HEK293 (cell line): ENCODE measurements around the gene ADAMTS10.

Experiments
- CTCF ChIA-PET: fragments of 350-600 bp; formaldehyde crosslinking; extraction: SDS; loops from one replicate; lab custom pipeline; 2021; ENCODE audit warnings: antibody characterized with exemption; lab: Yijun Ruan, JAX
- POLR2A ChIA-PET: fragments of 300-600 bp; formaldehyde crosslinking; extraction: SDS; loops from one replicate; lab custom pipeline; 2020; ENCODE audit warnings: antibody characterized with exemption, inconsistent platforms; lab: Yijun Ruan, JAX
- H3K27ac ChIP-seq: fragments of 200-500 bp; sonication (Bioruptor generic); 2 replicates; pipeline ENCODE4 v1.5.1; 2014; ENCODE audit warnings: low read depth, low read length, control low read depth, inconsistent platforms; ENCODE audit errors: extremely low read depth
- H3K36me3 ChIP-seq, 2 experiments: fragments of 200-500 bp in 1 of 2; sonication (Bioruptor generic) in 1 of 2; 1 replicate in 1 of 2; 2 replicates in 1 of 2; pipeline ENCODE4 v1.5.1; 2014 to 2017; ENCODE audit warnings: inconsistent platforms in 2 of 2, low read length in 2 of 2; ENCODE audit not compliant: control insufficient read depth in 2 of 2, insufficient read depth in 1 of 2
- H3K4me1 ChIP-seq: fragments of 200-500 bp; sonication (Bioruptor generic); 2 replicates; pipeline ENCODE4 v1.5.1; 2014; ENCODE audit warnings: mild to moderate bottlenecking, low read length, inconsistent platforms; ENCODE audit not compliant: control insufficient read depth, insufficient read depth
- H3K4me3 ChIP-seq: 2 replicates; pipeline ENCODE4 v1.5.1; 2011; ENCODE audit warnings: low read depth, mild to moderate bottlenecking, control low read depth, low read length, moderate library complexity
- H3K9me3 ChIP-seq: fragments of 200-500 bp; sonication (Bioruptor generic); 2 replicates; pipeline ENCODE4 v1.5.1; 2014; ENCODE audit warnings: low read depth, low read length, inconsistent platforms; ENCODE audit not compliant: control insufficient read depth, insufficient read depth
- GFI1B ChIP-seq: fragments of 450-650 bp; formaldehyde crosslinking; IDR thresholded peaks from 2 replicates; pipeline ENCODE4 v1.5.1; 2016; ENCODE audit warnings: missing biosample characterization, missing genetic modification characterization
- HOXD13 ChIP-seq: sonication (generic); formaldehyde crosslinking; IDR thresholded peaks from 2 replicates; pipeline ENCODE4 v1.8.0; 2022; ENCODE audit warnings: missing genetic modification reagents, borderline replicate concordance
- SCRT2 ChIP-seq: fragments of 450-650 bp; formaldehyde crosslinking; IDR thresholded peaks from 2 replicates; pipeline ENCODE4 v1.5.1; 2016; ENCODE audit warnings: missing biosample characterization, missing genetic modification characterization
- SP3 ChIP-seq: fragments of 450-650 bp; formaldehyde crosslinking; IDR thresholded peaks from 2 replicates; pipeline ENCODE4 v1.5.1; 2016; ENCODE audit warnings: missing biosample characterization, missing genetic modification characterization
- ZNF169 ChIP-seq: fragments of 450-650 bp; formaldehyde crosslinking; IDR thresholded peaks from 2 replicates; pipeline ENCODE4 v1.5.1; 2016; ENCODE audit warnings: missing biosample characterization, missing genetic modification characterization
- ZNF266 ChIP-seq: fragments of 450-650 bp; formaldehyde crosslinking; IDR thresholded peaks from 2 replicates; pipeline ENCODE4 v1.5.1; 2016; ENCODE audit warnings: missing biosample characterization, missing genetic modification characterization, low read depth
- ZNF426 ChIP-seq: fragments of 450-650 bp; formaldehyde crosslinking; IDR thresholded peaks from 2 replicates; pipeline ENCODE4 v1.5.1; 2017; ENCODE audit warnings: missing biosample characterization, missing genetic modification characterization, mild to moderate bottlenecking, inconsistent platforms, moderate library complexity
- ZNF530 ChIP-seq: fragments of 450-650 bp; formaldehyde crosslinking; IDR thresholded peaks from 2 replicates; pipeline ENCODE4 v1.5.1; 2016; ENCODE audit warnings: low read depth, missing biosample characterization, missing genetic modification characterization
- ZNF549 ChIP-seq: fragments of 450-650 bp; IDR thresholded peaks from 2 replicates; pipeline ENCODE4 v1.5.1; 2018; ENCODE audit warnings: missing biosample characterization, missing genetic modification characterization, mild to moderate bottlenecking, inconsistent platforms, moderate library complexity
- ZSCAN18 ChIP-seq: fragments of 450-650 bp; formaldehyde crosslinking; IDR thresholded peaks from 2 replicates; pipeline ENCODE4 v1.5.1; 2016; ENCODE audit warnings: missing biosample characterization, missing genetic modification characterization
- TF ChIP-seq, protein P1 (sequence below): fragments of 450-650 bp; formaldehyde crosslinking; IDR thresholded peaks from 2 replicates; pipeline ENCODE4; 2016; ENCODE audit warnings: missing biosample characterization, missing genetic modification characterization
- TF ChIP-seq, protein P2 (sequence below): fragments of 450-650 bp; formaldehyde crosslinking; IDR thresholded peaks from 2 replicates; pipeline ENCODE4 v1.5.1; 2016; ENCODE audit warnings: missing biosample characterization, missing genetic modification characterization
- TF ChIP-seq, protein P3 (sequence below): fragments of 450-650 bp; formaldehyde crosslinking; IDR thresholded peaks from 2 replicates; pipeline ENCODE4 v1.5.1; 2016; ENCODE audit warnings: missing biosample characterization, missing genetic modification characterization
- TF ChIP-seq, protein P4 (sequence below): fragments of 450-650 bp; formaldehyde crosslinking; IDR thresholded peaks from 2 replicates; pipeline ENCODE4 v1.5.1; 2016; ENCODE audit warnings: missing biosample characterization, missing genetic modification characterization
- TF ChIP-seq, protein P5 (sequence below): fragments of 450-650 bp; formaldehyde crosslinking; IDR thresholded peaks from 2 replicates; pipeline ENCODE4 v1.5.1; 2017; ENCODE audit warnings: missing biosample characterization, missing genetic modification characterization

Gene ADAMTS10

DNA sequence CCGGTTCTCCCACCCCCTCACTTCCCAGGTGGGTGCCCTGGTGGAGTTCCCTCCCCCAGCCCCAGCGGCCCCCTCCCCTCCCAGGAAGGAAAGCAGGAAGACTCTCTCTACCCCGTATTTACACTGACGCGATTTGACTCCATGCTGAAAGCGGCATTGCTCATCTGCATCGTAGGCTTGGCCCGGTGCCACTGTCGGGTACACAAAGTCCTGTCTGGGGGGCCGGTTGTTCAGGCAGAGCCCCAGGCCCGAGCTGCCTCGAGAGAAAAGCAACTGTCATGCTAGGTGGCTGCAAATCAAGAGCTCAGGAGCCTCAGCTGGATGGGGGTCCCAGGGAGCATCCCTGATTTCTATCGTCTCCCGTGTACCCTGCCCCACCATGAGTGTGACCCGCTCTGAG lies 14.9 kb downstream of the ADAMTS10 start (continued):
- TF ChIP-seq, protein P1, sequence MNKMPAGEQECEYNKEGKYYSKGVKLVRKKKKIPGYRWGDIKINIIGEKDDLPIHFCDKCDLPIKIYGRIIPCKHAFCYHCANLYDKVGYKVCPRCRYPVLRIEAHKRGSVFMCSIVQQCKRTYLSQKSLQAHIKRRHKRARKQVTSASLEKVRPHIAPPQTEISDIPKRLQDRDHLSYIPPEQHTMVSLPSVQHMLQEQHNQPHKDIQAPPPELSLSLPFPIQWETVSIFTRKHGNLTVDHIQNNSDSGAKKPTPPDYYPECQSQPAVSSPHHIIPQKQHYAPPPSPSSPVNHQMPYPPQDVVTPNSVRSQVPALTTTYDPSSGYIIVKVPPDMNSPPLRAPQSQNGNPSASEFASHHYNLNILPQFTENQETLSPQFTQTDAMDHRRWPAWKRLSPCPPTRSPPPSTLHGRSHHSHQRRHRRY (tag by site-specific recombination): no peak
- no peak for TF ChIP-seq ZNF530
- no peak for TF ChIP-seq ZNF266 (tag by site-specific recombination)

GRCh38 chr19:8593931-8594330 lies 16.6 kb downstream of the ADAMTS10 start:
- Histone ChIP-seq H3K4me1 (no peaks in the 10 kb centered on the region), H3K36me3 (no peaks in the 10 kb centered on the region), H3K4me3 (no peak overlapping the region)
- TF ChIP-seq ZNF169 (no peak), GFI1B (tag by site-specific recombination) (no peak), ZNF426 (tag by site-specific recombination) (no peak)
- TF ChIP-seq, protein P2, sequence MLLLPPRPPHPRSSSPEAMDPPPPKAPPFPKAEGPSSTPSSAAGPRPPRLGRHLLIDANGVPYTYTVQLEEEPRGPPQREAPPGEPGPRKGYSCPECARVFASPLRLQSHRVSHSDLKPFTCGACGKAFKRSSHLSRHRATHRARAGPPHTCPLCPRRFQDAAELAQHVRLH (tag by site-specific recombination): 0 out of 2 replicates have a peak, but pooled peaks have one; percentile 21
- TF ChIP-seq, all 188 proteins: peak for 1
- Histone ChIP-seq H3K27ac (no peak overlapping the region), H3K9me3 (no peaks in the 10 kb centered on the region)
- ChIA-PET CTCF (interaction anchor here (0.8 to 4.2 kb wide), 7 partner anchors 9 to 48 kb away, joined by 3 to 49 read pairs (median 6); no protein-coding TSS in a partner anchor), POLR2A (no interaction called here)

DNA sequence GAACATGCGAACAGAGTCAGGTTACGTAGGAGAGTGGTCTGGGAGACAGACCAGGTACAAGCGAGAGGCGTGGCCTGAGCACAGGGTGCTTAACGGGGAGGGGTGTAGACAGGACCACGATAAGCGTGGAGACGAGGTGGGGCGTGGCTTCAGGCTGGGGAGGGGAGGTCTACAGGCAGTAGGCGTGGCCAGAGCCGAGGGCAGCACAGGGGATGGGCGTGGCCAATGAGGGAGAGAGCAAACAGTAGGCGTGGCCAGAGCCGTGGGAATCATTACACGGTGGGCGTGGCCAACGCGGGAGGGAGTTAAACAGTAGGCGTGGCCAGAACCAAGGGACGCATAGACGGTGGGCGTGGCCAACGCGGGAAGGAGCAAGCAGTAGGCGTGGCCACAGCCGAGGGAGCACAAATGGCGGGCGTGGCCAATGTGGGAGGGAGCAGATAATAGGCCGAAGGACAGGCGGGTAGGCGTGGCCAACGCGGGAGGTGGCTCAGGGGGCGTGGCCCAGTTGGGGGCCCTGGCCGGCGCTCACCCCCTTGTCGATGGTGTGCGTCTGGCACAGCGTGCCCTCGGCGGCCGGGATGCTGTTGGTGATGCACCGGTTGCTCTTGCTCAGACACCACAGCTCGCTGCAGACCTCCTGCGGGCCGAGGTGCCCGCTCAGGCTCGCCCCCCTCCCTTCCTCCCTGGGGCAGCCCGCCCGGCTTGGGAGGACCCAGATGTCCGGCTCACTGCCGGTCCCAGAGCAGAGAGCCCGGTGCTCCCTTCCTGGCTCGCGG lies 18.1 kb downstream of the ADAMTS10 start:
- Histone ChIP-seq H3K4me3 (peak overlapping the region; percentile 13; the same call in 1 of the 2 replicates), H3K36me3 (no peaks in the 10 kb centered on the region), H3K4me1 (no peaks in the 10 kb centered on the region), H3K27ac (no peak overlapping the region), H3K9me3 (no peaks in the 10 kb centered on the region)
- CTCF ChIA-PET: interaction anchor here (2.4 to 6.8 kb wide), 3 partner anchors 12 to 31 kb away, joined by 8 to 60 read pairs (median 49); partner anchors contain the start of gene MYO1F
- POLR2A ChIA-PET: interaction anchor here (1.0 kb wide), 1 partner anchor 148 kb away, joined by 3 read pairs; the partner anchor contains the start of gene HNRNPM
- TF ChIP-seq HOXD13 (CRISPR knock-in tag): no peak
- TF ChIP-seq SCRT2 (tag by site-specific recombination): peak; percentile 72
- no peak for TF ChIP-seq ZSCAN18 (tag by site-specific recombination)
- TF ChIP-seq, protein P3, sequence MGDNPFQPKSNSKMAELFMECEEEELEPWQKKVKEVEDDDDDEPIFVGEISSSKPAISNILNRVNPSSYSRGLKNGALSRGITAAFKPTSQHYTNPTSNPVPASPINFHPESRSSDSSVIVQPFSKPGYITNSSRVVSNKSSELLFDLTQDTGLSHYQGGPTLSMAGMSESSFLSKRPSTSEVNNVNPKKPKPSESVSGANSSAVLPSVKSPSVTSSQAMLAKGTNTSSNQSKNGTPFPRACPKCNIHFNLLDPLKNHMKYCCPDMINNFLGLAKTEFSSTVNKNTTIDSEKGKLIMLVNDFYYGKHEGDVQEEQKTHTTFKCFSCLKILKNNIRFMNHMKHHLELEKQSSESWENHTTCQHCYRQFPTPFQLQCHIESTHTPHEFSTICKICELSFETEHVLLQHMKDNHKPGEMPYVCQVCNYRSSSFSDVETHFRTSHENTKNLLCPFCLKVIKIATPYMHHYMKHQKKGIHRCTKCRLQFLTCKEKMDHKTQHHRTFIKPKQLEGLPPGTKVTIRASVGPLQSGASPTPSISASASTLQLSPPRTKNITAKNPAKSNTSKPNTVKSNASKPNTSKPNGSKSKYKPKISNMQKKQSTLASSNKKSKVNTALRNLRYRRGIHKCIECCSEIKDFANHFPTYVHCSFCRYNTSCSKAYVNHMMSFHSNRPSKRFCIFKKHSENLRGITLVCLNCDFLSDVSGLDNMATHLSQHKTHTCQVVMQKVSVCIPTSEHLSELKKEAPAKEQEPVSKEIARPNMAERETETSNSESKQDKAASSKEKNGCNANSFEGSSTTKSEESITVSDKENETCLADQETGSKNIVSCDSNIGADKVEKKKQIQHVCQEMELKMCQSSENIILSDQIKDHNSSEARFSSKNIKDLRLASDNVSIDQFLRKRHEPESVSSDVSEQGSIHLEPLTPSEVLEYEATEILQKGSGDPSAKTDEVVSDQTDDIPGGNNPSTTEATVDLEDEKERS: no peak
- TF ChIP-seq, protein P4, sequence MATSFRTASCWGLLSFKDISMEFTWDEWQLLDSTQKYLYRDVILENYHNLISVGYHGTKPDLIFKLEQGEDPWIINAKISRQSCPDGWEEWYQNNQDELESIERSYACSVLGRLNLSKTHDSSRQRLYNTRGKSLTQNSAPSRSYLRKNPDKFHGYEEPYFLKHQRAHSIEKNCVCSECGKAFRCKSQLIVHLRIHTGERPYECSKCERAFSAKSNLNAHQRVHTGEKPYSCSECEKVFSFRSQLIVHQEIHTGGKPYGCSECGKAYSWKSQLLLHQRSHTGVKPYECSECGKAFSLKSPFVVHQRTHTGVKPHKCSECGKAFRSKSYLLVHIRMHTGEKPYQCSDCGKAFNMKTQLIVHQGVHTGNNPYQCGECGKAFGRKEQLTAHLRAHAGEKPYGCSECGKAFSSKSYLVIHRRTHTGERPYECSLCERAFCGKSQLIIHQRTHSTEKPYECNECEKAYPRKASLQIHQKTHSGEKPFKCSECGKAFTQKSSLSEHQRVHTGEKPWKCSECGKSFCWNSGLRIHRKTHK (tag by site-specific recombination): no peak
- TF ChIP-seq SP3 (tag by site-specific recombination): peak; percentile 99
- TF ChIP-seq, protein P5, sequence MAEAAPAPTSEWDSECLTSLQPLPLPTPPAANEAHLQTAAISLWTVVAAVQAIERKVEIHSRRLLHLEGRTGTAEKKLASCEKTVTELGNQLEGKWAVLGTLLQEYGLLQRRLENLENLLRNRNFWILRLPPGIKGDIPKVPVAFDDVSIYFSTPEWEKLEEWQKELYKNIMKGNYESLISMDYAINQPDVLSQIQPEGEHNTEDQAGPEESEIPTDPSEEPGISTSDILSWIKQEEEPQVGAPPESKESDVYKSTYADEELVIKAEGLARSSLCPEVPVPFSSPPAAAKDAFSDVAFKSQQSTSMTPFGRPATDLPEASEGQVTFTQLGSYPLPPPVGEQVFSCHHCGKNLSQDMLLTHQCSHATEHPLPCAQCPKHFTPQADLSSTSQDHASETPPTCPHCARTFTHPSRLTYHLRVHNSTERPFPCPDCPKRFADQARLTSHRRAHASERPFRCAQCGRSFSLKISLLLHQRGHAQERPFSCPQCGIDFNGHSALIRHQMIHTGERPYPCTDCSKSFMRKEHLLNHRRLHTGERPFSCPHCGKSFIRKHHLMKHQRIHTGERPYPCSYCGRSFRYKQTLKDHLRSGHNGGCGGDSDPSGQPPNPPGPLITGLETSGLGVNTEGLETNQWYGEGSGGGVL (tag by site-specific recombination): no peak
- no peak for TF ChIP-seq ZNF549 (tag by site-specific recombination)
